KOPT-K1 (cell line): ENCODE measurements around the gene SHISA7.
"Not testable (repeated sequence)": the region's sequence is repeated elsewhere in the genome, so short reads cannot be mapped to it uniquely, and the experiment has no call there.

Experiments used
- H3K27ac ChIP-seq: fragments of 200-600 bp; sonication (generic); 2 replicates; pipeline ENCODE4 v1.5.1; 2016; ENCODE audit warnings: antibody characterized with exemption, mild to moderate bottlenecking, low read depth, low read length; ENCODE audit not compliant: poor library complexity, severe bottlenecking
- H3K36me3 ChIP-seq: fragments of 200-600 bp; sonication (generic); 2 replicates; pipeline ENCODE4 v1.5.1; 2017; ENCODE audit warnings: antibody characterized with exemption, mild to moderate bottlenecking, low read length, moderate library complexity; ENCODE audit not compliant: insufficient read depth
- H3K9me3 ChIP-seq: fragments of 200-600 bp; sonication (generic); 2 replicates; pipeline ENCODE4 v1.5.1; 2017; ENCODE audit warnings: antibody characterized with exemption, low read length, mild to moderate bottlenecking; ENCODE audit not compliant: insufficient read depth, poor library complexity, severe bottlenecking

SHISA7 gene

GRCh38 chr19:55406826-55407549 is 36.1 kb downstream of the SHISA7 start:
- Histone ChIP-seq H3K27ac (peak overlapping the region; percentile 95), H3K9me3 (no peaks in the 10 kb centered on the region), H3K36me3 (peaks cover 48% of the 10 kb centered on the region)

DNA sequence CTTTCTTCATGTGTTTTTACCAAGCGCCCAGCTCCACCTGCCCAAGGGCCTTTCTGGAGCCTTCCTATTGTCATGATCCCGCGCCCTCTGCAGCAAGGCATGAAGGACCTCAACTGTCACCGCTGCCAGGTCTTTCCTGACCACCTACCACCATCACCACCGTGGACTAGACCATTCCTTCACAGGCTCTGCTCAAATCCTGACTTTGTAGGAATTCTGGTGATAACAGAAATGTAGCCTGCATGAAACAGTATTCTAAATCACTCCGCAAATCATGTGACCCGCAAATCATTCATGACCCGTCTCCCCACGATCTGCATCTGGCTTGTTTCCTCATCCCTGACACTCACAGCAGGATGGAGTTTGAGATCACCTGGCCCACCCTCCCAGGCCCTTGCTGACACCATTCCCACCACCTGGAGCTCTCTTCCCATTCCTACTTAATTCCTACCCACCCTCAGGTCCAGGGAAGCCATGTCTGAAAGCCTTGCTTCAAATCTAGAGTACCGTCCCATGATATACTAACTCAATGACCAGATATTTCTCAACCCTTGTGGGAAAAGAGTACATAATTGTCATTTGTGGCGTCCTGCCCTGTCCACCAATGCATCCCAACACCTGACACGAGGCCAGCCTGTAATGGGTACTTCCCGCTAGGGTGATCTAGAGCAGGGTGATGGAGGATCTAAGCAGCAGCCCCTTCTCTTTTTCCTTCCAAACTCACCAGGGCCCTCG is 36.8 kb downstream of the SHISA7 start:
- no peaks in the 10 kb centered on the region for H3K9me3 ChIP-seq
- peak overlapping the region; percentile 95 for H3K27ac ChIP-seq
- H3K36me3 ChIP-seq, result peaks cover 55% of the 10 kb centered on the region

DNA sequence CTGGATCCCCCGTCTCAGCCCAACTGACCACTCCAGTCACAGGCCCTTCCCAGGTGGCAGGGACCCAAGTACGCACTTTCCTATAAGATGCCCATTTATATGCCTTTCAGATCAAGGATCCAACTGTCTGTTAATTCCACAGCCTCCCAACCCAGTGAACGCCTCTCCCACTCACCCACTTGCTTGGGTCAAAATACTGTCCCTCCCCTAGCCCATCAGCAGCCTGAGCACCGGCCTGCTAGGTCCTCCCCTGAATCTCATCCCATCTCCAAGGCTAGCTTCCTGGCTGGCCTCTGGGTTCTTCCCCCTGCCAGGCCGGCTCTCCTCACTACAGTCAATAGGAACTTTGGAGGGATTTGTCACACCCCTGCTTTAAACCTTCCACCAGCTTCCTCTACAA is 37.5 kb downstream of the SHISA7 start:
- no peaks in the 10 kb centered on the region for H3K9me3 ChIP-seq
- peaks cover 61% of the 10 kb centered on the region for H3K36me3 ChIP-seq
- H3K27ac ChIP-seq, result peak overlapping the region; percentile 95

DNA sequence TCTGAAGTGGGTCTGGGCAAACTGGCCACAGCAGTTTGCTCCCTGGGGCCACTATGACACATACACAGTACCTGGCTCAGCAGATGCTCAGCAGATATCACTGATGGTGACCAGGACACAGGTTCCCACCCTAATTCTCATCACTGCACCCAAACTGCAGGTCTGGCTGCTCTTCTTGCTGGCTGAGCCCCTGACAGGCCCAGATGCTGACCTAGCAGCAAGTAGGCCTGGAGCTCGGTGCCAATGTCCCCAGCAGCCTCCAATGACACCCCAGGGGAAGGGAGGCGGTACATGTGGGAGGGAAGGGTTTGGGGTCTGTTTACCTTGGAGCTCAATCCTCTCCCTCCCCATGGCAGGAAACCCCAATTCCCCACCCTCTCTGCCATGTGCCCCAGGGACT is 40.6 kb downstream of the SHISA7 start:
- Histone ChIP-seq H3K9me3 (no peaks in the 10 kb centered on the region), H3K27ac (no peak overlapping the region), H3K36me3 (peaks cover 68% of the 10 kb centered on the region)

GRCh38 chr19:55401390-55401789 is 41.7 kb downstream of the SHISA7 start:
- peaks cover 64% of the 10 kb centered on the region for H3K36me3 ChIP-seq
- H3K27ac ChIP-seq, H3K9me3 ChIP-seq: not testable (repeated sequence)

DNA sequence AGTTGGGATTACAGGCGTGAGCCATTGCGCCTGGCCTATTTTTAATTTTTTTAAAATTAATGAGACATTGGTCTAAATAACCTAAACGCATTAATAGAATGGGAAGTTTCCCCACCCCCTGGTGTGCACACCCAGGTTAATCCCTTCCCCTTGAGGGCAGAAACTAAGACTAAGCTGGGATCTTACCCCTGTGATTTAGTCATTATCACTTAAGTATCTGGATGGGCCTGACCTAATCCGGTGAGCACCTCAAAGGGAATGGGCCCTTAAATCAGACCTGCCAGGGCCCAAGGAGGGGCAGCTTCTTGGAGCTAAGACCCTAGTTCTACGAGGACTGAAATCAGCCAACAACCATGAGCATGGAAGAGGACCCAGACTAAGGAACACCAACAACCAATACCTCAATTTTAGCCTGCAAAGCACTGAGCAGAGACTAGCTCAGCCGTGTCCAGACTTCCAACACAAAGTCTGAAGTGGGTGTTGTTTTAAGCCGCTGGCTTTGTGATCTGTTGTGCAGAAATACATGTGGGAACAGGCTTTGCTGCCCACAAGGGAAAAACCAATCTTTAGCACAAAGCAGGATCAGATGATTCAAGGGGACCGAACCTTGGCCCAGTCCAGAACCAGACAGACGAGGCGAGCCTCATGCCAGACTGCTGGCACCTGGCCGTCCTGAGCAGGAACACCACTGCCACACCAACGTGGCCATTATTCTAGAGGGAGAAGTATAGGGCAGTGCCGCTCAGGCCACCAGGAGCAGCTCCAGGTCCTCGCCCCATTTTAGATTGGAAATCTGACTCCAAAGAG is 42.6 kb downstream of the SHISA7 start:
- Histone ChIP-seq H3K36me3 (peaks cover 55% of the 10 kb centered on the region), H3K27ac (no peak overlapping the region), H3K9me3 (no peaks in the 10 kb centered on the region)

DNA sequence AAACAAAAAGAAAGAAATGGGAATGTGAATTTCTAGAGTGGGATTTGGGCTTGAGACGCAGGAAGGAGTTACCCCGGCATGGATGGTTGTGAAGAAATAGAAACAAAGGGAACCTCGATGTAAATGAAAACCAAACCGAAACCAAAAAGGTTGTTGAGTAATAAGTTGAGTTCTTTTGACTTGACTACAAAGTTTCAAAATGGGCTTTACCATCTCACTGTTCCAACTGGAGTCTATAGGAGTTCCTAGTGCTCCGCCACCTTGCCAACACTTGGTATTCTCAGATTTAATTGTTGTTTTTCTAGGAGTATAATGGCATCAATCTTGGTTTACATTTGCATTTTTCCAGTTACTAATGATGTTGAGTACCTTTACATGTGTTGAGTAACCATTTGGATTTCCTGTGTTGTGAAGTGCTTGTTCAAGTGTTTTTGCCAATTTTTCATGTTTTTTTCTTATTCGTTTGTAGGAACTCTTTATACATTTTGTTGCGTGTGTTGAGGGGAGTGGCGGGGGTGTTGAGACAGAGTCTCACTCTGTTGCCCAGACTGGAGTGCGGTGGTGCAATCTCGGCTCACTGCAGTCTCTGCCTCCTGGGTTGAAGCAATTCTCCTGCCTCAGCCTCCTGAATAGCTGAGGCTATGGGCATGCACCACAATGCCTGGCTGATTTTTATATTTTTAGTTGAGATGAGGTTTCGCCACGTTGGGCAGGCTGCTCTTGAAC is 44.7 kb downstream of the SHISA7 start:
- H3K27ac ChIP-seq, result no peak overlapping the region
- H3K36me3 ChIP-seq, result peaks cover 34% of the 10 kb centered on the region
- no peaks in the 10 kb centered on the region for H3K9me3 ChIP-seq

DNA sequence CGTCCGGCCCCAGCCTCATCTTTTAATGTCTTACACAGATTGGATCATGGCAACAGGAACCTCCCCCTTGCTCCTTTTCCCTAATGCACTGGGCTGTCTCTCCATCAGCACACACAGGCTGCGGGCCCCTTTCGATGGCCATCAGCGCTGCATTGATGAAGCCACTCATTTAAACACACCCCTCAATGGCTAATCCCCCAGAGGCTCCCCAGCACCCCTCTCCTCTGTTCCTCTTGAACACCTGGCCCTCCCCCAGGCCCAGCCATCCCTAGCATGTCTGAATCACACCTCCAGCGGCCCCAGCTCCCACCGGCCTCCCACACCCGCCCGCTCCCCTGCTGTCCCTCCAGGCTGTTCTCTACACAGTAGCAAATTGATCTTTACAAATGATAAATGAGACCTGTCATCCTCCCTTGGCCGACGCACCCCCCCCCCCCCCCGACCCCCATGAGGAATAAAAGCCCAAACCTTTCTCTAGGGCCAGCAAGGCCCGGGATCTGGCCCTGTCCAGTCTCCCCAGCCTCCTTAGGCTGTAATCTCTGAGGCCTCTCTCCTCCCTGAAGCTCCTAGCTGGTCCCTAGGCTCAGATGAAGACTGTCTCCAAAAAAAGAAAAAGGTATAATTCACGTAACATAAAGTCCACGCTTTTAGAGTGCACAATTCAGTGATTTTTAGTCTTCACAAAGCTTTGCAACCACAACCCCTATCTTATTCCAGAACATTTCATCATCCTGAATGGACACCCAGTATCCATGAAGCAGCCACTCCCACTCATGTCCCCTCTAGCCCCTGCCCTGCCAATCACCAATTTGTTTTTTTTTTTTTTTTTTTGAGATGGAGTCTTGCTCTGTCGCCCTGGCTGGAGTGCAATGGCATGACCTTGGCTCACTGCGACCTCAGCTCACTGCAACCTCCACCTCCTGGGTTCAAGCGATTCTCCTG is 50.0 kb downstream of the SHISA7 start:
- H3K9me3 ChIP-seq, result no peaks in the 10 kb centered on the region
- peaks cover 42% of the 10 kb centered on the region for H3K36me3 ChIP-seq
- H3K27ac ChIP-seq, result no peak overlapping the region

- Histone ChIP-seq H3K27ac (no peak overlapping the region), H3K36me3 (peaks cover 53% of the 10 kb centered on the region), H3K9me3 (no peaks in the 10 kb centered on the region)
These were observed 51.1 kb downstream of the SHISA7 start for GRCh38 chr19:55391702-55392615.

DNA sequence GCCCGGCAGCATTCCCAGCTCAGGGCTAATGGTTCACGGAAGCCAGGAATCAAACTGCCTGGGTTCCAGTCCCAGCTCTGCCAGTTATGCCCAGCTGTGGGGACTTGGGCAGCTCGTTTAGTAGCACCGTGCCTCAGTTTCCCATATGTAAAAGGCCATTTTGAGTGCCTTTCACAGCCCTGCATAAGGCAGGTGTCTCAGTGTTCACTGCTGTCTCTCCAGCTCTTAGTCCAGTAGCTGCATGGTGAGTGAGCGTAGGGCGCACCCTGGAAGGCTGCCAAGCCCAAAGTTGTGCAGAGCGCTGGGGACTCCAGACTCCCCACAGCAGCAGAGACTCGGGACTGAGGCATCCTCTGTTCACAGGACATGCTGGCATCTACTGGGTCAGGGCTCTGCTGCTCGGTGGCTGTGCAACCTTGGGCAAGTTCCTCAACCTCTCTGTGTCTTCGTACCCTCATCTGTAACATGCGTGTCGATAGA is 51.9 kb downstream of the SHISA7 start:
- H3K27ac ChIP-seq, result no peak overlapping the region
- H3K9me3 ChIP-seq, result no peaks in the 10 kb centered on the region
- H3K36me3 ChIP-seq, result peaks cover 60% of the 10 kb centered on the region

- Histone ChIP-seq H3K36me3 (peaks cover 63% of the 10 kb centered on the region), H3K9me3 (no peaks in the 10 kb centered on the region), H3K27ac (no peak overlapping the region)
These were observed 52.6 kb downstream of the SHISA7 start for GRCh38 chr19:55390461-55390880.

DNA sequence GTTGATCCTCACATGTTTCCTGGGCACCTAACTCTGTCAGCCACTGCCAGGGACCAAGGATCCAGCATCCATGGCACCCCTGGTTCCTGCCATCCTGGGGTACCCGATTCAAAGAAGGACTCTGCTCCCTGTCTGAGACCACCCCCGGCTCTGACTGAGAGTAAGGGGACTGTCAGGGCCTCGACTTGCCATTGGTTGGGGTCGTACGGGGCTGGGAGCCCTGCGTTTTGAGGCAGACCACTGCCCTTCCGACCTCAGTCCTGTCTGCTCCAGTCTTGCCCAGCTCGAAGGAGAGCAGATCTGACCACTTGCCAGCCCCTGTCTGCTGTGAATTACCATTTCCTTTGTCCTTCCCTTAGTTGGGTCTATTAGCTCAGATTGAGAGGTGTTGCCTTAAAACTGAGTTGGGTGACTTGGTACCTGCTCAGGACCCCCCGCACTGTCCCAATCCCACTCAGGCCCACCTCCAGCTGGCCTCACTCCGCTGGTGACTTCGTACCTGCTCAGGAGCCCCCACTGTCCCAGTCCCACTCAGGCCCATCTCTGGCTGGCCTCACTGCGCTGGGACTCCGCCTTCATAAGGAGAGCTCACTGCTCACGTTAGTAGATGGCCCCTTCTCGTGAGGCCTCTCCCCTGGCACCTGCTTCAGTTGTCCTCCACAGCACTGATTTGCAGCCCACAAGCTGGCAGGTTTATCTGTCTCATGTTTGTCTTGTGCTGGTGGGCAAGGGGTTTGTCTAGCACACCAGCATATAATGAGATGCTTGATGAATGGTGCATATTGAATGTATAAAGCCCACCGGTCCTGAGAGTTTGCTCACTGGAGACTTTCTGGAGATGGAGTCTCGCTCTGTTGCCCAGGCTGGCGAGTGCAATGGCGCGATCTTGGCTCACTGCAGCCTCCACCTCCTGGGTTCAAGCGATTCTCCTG is 53.4 kb downstream of the SHISA7 start:
- H3K36me3 ChIP-seq, result peaks cover 63% of the 10 kb centered on the region
- no peak overlapping the region for H3K27ac ChIP-seq
- H3K9me3 ChIP-seq, result no peaks in the 10 kb centered on the region
